ENCODE data around the gene SHISA7.

Gene SHISA7

GRCh38 chr19:55407800-55408532 is 35.1 kb downstream of the SHISA7 start (continued):
- TF ChIP-seq ZSCAN23 (tag by site-specific recombination; IDR thresholded peaks at IDR 0.05), result 0 out of 2 replicates have a peak, but pooled peaks have one; percentile 69
- peak; percentile 83 for TF ChIP-seq SETDB1 (IDR thresholded peaks at IDR 0.05; ENCODE audit: insufficient read length, low read length)
- TF ChIP-seq BCL11B (tag by site-specific recombination; IDR thresholded peaks at IDR 0.05; ENCODE audit: low read depth), result 0 out of 2 replicates have a peak, but pooled peaks have one; percentile 47
- no peak for TF ChIP-seq ZNF768 (tag by site-specific recombination; IDR thresholded peaks at IDR 0.05)
- no peak for TF ChIP-seq ZNF404 (tag by site-specific recombination; IDR thresholded peaks at IDR 0.05)
- TF ChIP-seq, protein P1, sequence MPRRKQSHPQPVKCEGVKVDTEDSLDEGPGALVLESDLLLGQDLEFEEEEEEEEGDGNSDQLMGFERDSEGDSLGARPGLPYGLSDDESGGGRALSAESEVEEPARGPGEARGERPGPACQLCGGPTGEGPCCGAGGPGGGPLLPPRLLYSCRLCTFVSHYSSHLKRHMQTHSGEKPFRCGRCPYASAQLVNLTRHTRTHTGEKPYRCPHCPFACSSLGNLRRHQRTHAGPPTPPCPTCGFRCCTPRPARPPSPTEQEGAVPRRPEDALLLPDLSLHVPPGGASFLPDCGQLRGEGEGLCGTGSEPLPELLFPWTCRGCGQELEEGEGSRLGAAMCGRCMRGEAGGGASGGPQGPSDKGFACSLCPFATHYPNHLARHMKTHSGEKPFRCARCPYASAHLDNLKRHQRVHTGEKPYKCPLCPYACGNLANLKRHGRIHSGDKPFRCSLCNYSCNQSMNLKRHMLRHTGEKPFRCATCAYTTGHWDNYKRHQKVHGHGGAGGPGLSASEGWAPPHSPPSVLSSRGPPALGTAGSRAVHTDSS (tag by site-specific recombination; IDR thresholded peaks at IDR 0.05), result 0 out of 2 replicates have a peak, but pooled peaks have one; percentile 1
- no peak for TF ChIP-seq ZNF146 (tag by site-specific recombination; IDR thresholded peaks at IDR 0.05)
- TF ChIP-seq, protein P2, sequence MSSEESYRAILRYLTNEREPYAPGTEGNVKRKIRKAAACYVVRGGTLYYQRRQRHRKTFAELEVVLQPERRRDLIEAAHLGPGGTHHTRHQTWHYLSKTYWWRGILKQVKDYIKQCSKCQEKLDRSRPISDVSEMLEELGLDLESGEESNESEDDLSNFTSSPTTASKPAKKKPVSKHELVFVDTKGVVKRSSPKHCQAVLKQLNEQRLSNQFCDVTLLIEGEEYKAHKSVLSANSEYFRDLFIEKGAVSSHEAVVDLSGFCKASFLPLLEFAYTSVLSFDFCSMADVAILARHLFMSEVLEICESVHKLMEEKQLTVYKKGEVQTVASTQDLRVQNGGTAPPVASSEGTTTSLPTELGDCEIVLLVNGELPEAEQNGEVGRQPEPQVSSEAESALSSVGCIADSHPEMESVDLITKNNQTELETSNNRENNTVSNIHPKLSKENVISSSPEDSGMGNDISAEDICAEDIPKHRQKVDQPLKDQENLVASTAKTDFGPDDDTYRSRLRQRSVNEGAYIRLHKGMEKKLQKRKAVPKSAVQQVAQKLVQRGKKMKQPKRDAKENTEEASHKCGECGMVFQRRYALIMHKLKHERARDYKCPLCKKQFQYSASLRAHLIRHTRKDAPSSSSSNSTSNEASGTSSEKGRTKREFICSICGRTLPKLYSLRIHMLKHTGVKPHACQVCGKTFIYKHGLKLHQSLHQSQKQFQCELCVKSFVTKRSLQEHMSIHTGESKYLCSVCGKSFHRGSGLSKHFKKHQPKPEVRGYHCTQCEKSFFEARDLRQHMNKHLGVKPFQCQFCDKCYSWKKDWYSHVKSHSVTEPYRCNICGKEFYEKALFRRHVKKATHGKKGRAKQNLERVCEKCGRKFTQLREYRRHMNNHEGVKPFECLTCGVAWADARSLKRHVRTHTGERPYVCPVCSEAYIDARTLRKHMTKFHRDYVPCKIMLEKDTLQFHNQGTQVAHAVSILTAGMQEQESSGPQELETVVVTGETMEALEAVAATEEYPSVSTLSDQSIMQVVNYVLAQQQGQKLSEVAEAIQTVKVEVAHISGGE (tag by site-specific recombination; conservative IDR thresholded peaks at IDR 0.05; ENCODE audit: low read depth), result peak; percentile 61
- peak; percentile 70; the same call in 1 of the 2 replicates for TF ChIP-seq ZNF76 (tag by site-specific recombination; IDR thresholded peaks at IDR 0.05; ENCODE audit: borderline replicate concordance, low read depth)
- peak; percentile 90; the same call in 1 of the 2 replicates for TF ChIP-seq ZEB2 (tag by site-specific recombination; IDR thresholded peaks at IDR 0.05)
- TF ChIP-seq, protein P3, sequence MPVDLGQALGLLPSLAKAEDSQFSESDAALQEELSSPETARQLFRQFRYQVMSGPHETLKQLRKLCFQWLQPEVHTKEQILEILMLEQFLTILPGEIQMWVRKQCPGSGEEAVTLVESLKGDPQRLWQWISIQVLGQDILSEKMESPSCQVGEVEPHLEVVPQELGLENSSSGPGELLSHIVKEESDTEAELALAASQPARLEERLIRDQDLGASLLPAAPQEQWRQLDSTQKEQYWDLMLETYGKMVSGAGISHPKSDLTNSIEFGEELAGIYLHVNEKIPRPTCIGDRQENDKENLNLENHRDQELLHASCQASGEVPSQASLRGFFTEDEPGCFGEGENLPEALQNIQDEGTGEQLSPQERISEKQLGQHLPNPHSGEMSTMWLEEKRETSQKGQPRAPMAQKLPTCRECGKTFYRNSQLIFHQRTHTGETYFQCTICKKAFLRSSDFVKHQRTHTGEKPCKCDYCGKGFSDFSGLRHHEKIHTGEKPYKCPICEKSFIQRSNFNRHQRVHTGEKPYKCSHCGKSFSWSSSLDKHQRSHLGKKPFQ (tag by site-specific recombination; IDR thresholded peaks at IDR 0.05), result 0 out of 2 replicates have a peak, but pooled peaks have one; percentile 21
- no peak for TF ChIP-seq ZNF777 (tag by site-specific recombination; IDR thresholded peaks at IDR 0.05; ENCODE audit: borderline replicate concordance)
- peak; percentile 82 for TF ChIP-seq ZBTB10 (tag by site-specific recombination; IDR thresholded peaks at IDR 0.05)
- TF ChIP-seq, protein P4, sequence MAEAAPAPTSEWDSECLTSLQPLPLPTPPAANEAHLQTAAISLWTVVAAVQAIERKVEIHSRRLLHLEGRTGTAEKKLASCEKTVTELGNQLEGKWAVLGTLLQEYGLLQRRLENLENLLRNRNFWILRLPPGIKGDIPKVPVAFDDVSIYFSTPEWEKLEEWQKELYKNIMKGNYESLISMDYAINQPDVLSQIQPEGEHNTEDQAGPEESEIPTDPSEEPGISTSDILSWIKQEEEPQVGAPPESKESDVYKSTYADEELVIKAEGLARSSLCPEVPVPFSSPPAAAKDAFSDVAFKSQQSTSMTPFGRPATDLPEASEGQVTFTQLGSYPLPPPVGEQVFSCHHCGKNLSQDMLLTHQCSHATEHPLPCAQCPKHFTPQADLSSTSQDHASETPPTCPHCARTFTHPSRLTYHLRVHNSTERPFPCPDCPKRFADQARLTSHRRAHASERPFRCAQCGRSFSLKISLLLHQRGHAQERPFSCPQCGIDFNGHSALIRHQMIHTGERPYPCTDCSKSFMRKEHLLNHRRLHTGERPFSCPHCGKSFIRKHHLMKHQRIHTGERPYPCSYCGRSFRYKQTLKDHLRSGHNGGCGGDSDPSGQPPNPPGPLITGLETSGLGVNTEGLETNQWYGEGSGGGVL (tag by site-specific recombination; IDR thresholded peaks at IDR 0.05), result peak; percentile 94
- TF ChIP-seq ZXDB (tag by site-specific recombination; IDR thresholded peaks at IDR 0.05), result peak; percentile 98
- TF ChIP-seq KLF9 (tag by site-specific recombination; IDR thresholded peaks at IDR 0.05; ENCODE audit: low read depth), result peak; percentile 58; the same call in 1 of the 2 replicates
- peak; percentile 64; the same call in 1 of the 2 replicates for TF ChIP-seq ZNF639 (tag by site-specific recombination; IDR thresholded peaks at IDR 0.05)
- peak; percentile 67; the same call in 1 of the 2 replicates for TF ChIP-seq BCL11A (tag by site-specific recombination; IDR thresholded peaks at IDR 0.05; ENCODE audit: low read depth)
- TF ChIP-seq KLF8 (tag by site-specific recombination; IDR thresholded peaks at IDR 0.05), result peak; percentile 97
- TF ChIP-seq KLF1 (tag by site-specific recombination; IDR thresholded peaks at IDR 0.05), result peak; percentile 82
- TF ChIP-seq ZFP69B (tag by site-specific recombination; IDR thresholded peaks at IDR 0.05), result peak; percentile 57; the same call in 1 of the 2 replicates
- TF ChIP-seq SALL2 (tag by site-specific recombination; IDR thresholded peaks at IDR 0.05; ENCODE audit: borderline replicate concordance), result no peak
- TF ChIP-seq WT1 (tag by site-specific recombination; IDR thresholded peaks at IDR 0.05), result peak; percentile 71; the same call in 1 of the 2 replicates
- peak; percentile 86 for TF ChIP-seq KLF16 (tag by site-specific recombination; IDR thresholded peaks at IDR 0.05)
- TF ChIP-seq ZNF335 (tag by site-specific recombination; conservative IDR thresholded peaks at IDR 0.05), result peak; percentile 96
- peak; percentile 84 for TF ChIP-seq SP7 (tag by site-specific recombination; IDR thresholded peaks at IDR 0.05)
- TF ChIP-seq ZNF585B (tag by site-specific recombination; IDR thresholded peaks at IDR 0.05), result no peak
